Upper lobe of left lung (tissue), 4 donors: ENCODE results near the gene C11orf65.

ENCODE experiments used
- CTCF ChIP-seq, 6 experiments: fragments of 450-650 bp in 4 of 6; fragments of 200-600 bp in 2 of 6; sonication (generic) in 2 of 6; IDR thresholded peaks; one replicate each; pipeline ENCODE4 v1.5.1; 2016 to 2019; ENCODE audit warnings: antibody characterized with exemption in 6 of 6
- EP300 ChIP-seq, 4 donors: sonication (generic); formaldehyde crosslinking; IDR thresholded peaks; one replicate each; pipeline ENCODE4 v1.5.1; 2017; ENCODE audit warnings: antibody characterized with exemption in 4 of 4, control low read depth in 2 of 4
- POLR2A ChIP-seq, 4 donors: fragments of 450-650 bp; IDR thresholded peaks; one replicate each; pipeline ENCODE4 v1.5.1; 2016 to 2017; ENCODE audit warnings: antibody characterized with exemption in 4 of 4, mild to moderate bottlenecking in 2 of 4

- TF ChIP-seq EP300 (IDR thresholded peaks at IDR 0.05) = no peak
- TF ChIP-seq CTCF (IDR thresholded peaks at IDR 0.05) = no peak
- TF ChIP-seq POLR2A (IDR thresholded peaks at IDR 0.05) = no peak
Measured at GRCh38 chr11:108436594-108436993, 30.7 kb downstream of the C11orf65 start.
